ENCODE data around the gene ARHGAP21.
A peak's percentile ranks its signal among the peaks of the same experiment; 100 is the strongest.
"Not testable (repeated sequence)": the region's sequence is repeated elsewhere in the genome, so short reads cannot be mapped to it uniquely, and the experiment has no call there.

ARHGAP21 gene

DNA sequence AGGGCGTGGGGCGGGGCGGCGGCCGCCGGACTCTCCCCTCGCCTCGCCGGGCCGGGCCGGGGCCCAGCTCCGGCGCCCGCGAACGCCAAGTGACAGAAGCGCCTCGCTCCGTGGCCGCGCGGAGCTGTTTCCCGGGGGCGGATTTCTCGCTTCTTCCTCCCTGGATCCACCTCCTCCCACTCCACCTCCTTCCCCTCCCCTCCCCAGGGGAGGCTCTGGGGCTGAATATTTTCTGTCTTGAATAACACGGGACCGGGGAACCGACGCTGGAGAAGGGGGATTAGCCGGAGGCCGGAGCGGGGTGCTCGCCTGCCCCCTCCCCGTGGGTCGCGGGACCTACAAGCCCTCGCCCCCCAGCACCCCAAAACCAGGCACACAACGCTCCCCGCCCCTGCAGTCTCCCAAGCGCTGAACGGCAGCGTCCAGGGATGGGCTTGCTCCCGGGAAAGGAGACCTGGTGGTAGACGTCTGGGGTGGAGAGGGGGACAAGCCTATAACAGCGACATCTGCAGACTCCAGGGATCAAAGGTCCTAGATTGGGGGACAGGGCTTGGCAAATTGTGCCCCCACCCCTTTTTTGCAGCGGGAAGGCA is at the start of gene ARHGAP21:
Gene ARHGAP21 (minus strand): TSS at position 100 of the 593 bp plus-strand sequence. CDS start 1,988 bp downstream, outside the sequence.
- ATAC-seq: peak; percentile 2 to 3

DNA sequence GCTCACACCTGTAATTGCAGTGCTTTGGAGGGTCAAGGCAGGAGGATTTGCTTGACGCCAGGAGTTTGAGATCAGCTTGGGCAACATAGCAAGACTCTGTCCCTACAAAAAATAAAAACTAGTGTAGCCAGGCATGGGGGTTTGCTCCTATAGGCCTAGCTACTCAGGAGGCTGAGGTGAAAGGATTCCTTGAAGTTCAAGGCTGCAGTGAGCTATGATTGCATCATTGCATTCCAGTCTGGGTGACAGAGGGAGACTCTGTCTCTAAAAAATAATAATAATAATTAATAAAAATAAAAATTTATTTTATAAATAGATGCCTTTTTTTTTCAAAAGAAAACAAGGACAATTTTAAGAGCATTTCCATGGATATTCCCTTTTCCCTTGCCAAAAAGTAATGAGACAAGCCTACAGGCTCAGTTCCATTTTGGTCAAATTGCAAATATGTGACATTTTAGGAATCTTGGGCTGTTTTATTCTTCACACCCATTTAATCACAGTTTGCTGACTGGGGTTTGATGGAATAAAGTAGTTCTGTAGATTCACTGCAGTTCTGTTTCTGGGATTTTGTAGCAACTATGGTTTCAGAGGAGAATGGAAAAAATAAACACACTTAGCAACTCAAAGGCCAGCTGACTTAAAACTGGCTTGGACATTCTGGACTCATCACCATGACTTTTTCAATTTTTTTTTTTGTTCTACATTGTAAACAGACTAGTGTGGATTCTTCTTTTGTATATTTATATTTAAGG is 48.4 kb upstream of the ARHGAP21 start:
- ATAC-seq: no peak

DNA sequence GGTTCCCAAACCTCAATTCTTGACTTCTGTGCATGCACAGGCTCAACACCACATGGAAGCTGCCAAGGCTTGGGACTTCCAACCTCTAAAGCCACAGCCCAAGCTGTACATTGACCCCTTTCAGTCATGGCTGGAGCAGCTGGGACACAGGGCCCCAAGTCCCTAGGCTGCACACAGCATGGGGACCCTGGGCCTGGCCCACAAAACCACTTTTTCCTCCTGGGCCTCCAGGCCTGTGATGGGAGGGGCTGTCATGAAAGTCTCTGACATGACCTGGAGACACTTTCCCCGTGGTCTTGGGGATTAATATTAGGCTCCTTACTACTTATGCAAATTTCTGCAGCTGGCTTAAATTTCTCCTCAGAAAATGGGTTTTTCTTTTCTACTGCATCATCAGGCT is 41.3 kb upstream of the ARHGAP21 start:
- not testable (repeated sequence) for ATAC-seq

DNA sequence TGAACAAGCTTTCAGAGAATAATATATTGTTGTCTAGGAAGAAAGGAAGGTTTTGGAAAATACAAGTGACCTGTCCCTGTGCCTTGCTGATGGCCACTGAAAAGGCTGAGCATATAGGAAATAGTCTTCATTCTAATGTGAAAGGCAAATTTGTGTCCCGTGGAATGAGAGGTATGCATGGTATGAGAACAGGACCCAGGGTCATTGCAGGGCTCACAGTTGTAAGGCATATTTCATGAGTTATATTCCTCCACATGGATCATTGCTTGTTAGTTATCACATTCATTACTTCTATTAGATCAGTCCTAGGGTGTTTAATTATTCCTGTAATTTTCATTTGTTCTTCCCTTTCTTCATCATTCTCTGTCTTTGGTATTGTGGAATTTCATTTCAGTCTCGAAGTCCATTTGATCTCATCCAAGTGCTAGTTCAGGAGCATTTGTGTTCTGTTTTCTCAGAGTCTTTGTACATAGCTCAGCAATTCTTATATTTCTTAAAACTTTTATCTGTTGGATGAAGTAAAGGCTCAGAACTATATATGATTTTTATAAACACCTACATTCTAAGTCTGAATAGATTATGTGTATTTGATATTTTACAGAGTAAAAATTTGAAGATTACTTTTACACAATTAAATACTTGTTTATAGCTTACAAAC is 39.4 kb upstream of the ARHGAP21 start:
- ATAC-seq: no peak

DNA sequence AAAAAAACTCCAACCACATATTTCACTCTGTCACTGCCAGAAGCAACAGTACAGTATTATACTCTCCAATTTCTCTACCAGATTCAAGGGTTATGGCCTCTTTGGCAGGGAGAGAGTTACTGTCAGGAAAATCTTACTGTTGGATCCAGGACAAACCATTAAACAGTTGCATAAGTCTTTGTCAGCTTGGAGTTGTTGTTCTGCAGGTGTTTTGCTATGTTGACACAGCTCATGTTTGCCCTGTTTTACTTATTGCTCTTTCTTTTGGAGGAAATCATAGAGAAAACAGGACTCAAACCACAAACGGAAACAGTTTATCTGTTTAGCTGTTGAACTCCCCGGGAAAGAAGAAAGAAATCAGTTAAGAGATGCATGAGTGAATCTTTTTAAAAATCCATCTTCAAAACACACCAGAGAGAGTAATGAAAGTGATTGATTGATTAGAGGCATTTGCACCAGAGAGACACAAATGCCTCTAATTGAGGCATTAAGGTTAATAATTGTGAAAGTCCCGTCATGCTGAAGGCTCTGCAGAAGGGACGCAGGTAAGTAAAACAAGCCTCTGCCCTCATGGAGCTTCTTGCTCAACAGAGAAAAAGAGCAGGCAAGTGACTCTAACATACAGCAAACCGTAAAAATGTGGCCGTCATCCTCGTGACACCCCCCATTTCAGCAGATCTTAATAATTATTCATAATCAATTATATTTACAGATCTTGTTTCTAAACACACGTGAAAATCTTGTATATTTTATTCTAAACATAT is 38.7 kb upstream of the ARHGAP21 start:
- no peak for ATAC-seq

DNA sequence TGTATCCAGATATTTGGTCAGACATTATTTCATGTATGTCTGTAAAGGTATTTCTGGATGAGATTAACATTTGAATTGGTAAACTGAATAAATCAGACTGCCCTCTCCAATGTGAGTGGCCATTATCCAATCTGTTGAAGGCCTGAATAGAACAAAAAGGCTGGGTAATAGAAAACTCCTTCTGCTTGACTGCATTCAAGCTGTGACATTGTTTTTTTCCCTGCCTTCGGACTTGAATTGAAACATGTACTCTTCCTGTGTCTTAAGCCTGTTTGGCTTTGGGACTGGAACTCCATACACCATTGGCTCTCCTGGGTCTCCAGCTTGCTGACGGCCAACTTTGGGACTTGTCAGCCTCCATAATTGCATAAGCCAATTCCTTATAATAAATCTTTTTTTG is 36.0 kb upstream of the ARHGAP21 start:
- ATAC-seq: no peak

DNA sequence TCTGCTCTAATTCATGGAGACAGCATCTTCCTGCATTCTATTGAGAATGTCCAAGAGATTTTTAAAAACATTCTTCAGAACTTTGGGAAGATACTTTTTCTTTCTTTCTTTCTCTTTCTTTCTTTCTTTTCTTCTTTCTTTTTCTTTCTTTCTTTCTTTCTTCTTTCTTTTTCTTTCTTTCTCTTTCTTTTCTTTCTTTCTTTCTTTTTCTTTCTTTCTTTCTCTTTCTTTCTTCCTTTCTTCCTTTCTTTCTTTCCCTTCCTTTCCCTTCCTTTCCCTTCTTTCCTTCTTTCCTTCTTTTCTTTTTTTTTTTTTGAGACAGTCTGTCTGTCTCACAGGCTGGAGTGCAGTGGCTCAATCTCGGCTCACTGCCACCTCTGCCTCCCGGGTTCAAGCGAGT is 34.6 kb upstream of the ARHGAP21 start:
- not testable (repeated sequence) for ATAC-seq

DNA sequence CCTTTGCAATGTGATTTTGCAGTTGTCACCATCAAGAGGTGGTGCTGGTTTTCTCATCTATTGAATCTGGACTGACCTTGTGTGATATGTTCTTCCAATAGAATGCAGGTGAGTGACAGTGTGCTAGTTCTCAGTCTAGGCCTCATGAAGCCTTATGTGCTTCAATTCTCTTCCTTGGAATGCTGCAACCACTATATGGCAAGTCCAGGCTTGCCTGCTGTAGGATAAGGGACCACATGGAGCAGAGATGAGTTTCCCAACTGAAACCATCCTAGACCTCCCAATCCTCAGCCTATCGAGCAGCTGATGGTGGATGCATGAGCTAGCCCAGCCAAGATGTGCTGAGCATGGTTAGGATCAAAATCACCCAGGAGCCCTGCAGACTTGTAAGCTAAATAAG is 32.6 kb upstream of the ARHGAP21 start:
- no peak for ATAC-seq

DNA sequence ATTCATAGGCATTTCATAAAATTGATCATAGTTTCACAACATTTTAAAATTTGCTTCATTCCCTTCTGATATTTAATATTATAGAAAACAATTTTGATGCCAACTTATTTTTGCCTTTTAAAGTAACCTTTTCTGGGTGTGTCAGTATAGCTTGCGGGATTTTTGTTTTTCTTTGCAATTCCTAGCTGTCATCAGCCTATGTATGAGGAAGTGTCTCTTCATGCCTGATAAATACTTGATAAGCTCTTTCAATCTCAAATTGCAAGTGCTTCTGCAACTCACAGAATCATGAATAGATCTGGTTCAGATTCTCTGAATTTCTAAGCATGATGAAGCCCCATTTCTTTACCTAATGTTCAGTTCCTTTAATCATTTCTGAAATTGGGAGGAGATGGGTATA is 28.0 kb upstream of the ARHGAP21 start:
- ATAC-seq: no peak

DNA sequence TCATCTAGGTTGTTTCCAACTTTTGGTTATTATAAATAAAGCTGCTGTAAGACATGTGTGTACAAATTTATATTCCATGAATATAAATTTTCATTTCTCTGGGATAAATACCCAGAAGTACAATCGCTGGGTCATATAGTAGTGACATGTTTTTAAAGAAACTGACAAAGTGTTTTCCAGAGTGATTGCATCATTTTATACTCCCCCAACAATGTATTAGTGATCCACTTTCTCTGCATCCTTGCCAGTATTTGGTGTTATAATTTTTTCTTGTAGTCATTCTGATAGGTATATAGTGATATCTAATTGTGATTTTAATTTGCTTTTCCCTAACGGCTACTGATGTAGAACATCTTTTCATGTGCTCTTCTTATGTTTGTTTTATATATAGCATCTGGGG is 27.0 kb upstream of the ARHGAP21 start:
- ATAC-seq: no peak

DNA sequence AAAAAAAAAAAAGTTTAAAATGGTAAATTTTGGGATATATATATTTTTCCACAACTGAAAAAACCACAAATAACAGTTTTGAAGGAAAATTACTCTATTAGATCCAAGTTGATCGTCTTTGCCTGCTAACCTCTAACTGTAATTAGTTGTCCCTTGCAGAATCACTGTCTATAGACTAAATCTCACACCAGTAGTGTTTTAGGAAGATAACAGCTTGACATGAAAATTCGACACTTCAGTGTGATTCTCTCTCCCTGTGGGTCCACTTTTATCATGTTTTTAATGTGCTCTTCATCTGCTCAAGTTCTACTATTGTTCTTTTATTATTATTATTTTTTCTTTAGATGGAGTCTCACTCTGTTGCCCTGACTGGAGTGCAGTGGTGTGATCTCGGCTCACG is 24.5 kb upstream of the ARHGAP21 start:
- ATAC-seq: no peak

DNA sequence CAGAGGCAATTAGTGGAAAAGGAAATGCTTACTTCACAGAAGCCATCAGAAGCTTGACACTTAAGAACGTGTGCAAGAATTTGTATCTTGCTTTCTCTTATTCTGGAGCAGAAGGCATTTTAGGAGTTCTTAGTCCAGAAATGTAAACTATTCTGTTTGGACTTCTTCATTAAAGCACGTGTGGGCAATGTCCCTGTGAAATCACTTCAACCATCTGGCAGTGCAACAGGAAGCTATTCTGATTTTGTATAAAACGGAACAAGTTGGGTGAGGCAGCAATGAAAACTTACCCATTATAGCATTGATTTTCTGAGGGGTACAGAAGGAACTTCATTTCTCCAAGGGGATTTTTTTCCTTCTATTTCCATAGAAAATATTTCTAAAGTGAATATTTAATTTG is 21.3 kb upstream of the ARHGAP21 start:
- ATAC-seq: no peak

DNA sequence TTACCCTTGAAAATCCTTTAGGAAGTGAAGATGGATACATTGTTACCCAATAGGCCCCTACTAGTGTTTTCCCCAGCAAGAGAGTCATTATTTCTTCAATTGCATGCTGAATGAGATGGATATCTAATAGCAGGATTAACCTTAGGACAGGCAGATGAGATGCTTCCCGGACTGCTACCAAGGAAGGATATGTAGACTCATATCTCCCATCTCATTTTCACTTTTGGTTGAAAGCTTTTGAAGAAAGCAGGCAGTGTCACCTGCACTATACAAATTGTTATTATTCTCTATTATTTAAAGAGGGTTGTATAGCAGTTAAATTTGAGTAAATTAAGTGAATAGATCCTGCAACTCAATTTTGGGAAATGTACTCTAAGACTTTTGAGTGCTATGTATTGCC is 17.0 kb upstream of the ARHGAP21 start:
- no peak for ATAC-seq

DNA sequence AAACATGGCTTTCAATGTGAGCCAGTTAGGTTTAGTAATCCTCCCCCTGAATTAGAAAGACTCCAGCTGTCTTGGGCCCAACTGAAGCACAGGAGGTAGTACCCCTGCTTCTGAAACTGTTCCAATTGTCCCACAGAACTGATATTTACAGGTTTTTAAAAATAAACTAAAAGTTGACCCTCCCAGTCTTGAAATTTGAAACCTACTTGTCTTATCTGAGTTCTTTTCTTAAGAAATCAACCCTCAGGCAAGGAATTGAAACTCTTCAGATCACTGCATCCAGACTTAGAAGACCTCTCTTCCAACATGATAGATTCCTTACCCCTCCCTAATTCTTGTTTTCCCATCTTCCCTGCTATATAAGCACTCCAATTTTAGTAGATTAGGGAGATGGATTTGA is 13.3 kb upstream of the ARHGAP21 start:
- ATAC-seq: no peak

DNA sequence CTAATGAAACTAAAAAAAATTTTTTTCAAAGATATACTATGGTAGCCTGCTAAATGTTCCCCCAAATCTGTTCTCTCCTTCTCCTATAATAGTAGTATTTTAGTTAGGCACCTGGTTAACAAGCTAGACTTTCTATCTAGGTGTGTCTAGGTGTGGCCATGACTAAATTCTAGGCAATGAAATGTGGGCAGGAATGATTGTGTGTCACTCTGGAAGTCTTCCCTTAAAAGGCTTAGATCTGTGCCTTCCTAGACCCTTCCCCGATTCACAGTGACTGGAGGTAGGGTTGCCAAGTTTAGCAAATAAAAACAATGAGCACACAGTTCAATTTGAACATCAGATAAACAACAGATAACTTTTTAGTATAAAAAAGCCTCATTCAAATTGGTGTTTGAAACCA is 8.3 kb upstream of the ARHGAP21 start:
- no peak for ATAC-seq

DNA sequence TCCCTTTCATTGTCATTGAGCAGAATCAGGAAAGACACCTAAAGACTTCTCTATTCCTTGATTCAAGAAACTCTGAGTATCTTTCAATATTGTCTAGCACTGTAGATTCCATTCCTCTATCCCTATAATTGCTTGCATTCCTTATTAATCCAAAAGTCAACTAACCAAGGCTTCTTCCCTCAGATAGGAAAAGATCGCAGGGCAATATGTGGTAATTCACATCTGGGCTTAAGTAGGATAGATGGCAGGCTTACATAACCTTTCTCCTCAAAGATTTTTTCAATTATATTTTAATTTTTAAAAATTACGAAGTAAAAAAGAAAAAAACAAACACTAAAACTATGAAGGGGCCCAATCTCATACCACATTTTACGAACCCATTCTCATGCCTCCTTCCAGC is 7.1 kb upstream of the ARHGAP21 start:
- ATAC-seq: no peak

DNA sequence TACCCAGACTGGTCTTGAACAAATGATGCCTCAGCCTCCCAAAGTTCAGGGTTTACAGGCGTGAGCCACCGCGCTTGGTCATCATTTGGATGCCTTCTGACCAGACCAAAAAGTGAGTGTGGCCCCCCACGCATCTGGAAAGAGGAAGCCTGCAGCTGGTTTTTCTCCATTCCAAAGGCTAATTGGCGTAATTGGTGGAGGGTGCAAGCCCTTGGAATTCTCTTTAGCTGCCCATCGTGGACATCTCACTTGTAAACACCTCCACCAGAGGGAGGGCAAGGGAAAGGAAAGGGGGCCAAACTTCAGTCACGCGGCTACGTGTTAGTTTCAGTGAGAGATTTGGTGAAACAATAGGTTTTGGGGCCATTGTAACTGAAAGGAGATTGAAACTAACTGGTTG is 4.1 kb upstream of the ARHGAP21 start:
- no peak for ATAC-seq

DNA sequence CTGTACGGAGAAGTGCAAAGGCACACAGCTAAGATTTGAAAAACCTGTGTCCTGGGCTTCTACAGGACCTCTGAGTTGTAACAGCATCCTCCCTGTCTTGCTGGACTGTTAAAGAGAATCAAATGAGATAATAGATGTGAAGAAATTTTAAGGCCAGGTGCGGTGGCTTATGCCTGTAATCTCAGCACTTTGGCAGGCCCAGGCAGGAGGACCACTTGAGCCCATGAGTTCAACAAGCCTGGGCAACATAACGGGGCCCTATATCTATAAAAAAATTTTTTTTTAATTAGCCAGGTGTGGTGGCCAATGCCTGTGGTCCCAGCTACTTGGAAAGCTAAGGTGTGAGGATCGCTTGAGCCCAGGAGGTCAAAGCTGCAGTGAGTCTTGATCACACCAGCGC is 2.9 kb upstream of the ARHGAP21 start:
- no peak for ATAC-seq

DNA sequence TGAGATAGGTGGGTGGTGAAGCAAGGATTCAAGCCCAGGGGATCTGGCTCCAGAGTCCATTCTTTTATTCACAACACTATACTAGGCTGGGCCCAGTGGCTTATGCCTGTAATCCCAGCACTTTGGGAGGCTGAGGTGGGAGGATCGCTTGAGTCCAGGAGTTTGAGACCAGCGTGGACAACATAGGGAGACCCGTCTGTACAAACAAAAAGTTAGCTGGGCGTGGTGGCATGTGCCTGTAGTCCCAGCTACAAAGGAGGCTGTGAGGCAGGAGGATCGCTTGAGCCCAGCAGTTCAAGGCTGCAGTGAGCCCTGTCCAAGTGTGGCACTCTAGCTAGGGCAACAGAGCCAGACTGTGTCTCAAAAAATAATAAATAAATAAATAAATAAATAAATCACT is 2.3 kb upstream of the ARHGAP21 start:
- not testable (repeated sequence) for ATAC-seq

DNA sequence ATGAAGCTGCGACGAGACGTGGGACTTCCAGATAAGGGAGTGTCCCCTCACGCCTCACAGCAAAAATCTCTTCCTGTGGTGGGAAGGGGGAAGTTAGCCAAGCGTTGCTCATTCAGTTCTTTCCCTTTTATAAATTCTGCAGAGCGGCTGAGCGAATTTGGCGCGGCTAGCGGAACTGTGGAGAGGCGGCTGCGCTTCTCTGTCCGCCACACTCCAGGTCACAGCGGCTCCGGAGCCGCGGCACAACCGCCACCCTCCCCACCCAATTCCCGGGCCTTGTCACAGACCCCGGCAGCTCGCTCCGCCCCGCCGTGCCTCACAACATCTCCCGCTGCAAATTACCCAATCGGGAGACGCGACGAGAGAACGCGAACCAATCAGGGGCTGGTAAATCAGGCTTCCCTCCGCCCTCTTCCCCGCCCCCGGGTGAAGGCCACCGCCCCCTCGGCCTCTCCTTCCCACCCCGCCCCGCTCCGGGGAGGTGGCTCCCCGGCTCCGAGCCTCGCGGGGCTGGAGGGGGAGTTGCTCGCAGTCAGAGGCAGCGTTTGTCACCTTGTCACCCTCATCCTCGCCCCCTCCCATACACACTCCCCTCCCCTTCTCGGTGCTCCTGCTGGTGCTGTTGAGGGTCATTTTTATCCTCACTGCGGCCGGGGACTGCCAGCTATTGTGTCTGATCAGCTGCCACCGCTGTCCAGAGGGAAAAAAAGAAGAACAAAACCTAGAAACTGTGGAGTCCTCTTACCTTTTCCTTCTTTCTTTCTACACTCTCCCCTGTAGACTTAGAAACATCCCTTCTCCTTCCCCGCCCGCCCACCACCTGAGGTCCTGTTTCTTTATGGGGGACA is 918 bp upstream of the ARHGAP21 start:
- ATAC-seq: peak; percentile 92 to 94

DNA sequence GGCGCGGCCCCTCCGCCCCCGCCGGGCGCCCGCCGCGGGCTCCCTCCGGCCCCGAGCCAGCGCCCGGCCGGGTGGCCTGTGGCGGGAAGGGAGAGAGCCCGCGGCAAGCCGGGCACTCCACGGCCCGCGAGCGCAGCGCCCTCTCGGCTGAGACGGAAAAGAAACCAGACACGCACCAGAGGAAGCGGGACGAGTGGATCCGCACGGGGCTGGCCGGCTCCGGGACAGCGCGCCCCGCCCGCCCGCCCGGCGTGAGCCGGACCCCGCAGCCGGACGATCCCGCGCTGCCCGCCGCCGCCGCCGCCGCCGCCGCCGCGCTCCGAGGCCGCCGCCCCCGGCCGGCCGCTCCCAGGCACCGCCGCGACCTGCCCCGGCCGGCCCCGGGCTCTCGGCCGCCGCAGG is 300 bp downstream of the ARHGAP21 start:
- ATAC-seq: no peak

DNA sequence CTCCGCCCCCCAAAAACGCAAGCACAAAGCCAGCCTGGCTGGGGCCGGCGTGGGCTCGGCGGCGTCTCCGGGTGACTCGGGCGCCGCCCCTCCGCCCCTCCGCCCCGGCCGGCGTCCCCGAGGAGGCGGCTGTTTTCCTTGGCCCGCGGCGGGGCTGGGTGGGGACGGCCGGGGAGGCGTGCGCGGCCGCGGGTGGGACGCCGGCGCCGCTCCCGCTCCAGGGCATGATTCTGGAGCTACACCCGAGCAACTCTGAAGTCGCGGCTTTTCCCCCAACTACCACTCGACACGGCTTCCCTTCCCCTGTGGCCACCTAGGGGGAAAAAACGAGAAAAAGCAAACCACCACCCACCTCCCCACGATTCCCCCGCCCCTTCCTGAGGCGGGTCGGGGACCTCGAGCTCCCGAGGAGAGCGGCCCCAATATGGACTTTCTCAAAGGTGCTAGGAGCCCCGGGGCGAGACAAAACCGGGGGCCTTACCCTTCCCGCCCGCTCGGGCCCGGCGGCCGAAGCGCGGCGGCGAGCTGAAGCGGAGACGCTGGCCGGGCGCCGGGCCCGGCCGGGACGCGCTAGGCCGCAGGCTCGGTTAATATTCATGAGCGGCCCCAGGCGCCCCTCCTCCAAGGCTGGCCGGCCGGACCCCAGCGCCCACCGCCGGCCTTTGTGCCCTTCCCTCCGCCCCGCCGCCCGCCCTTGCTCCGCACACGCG is 856 bp downstream of the ARHGAP21 start:
- ATAC-seq: peak; percentile 5 to 12

All from activated CD4-positive, CD25-positive, alpha-beta regulatory T cell treated with anti-CD3 and anti-CD28 coated beads, Interleukin-2, amount 50 U/mL, for 24 hours (primary cell).